ENCODE data around the gene OR7C1. TPM values are rescaled to one million over a fixed set of nuclear protein-coding genes. Genes with fewer than 3 reads are reported as not detected.
"Not testable (repeated sequence)": the region's sequence is repeated elsewhere in the genome, so short reads cannot be mapped to it uniquely, and the experiment has no call there.

Gene OR7C1
- polyA plus RNA-seq, 1 donor from 2014 or later: not detected

DNA sequence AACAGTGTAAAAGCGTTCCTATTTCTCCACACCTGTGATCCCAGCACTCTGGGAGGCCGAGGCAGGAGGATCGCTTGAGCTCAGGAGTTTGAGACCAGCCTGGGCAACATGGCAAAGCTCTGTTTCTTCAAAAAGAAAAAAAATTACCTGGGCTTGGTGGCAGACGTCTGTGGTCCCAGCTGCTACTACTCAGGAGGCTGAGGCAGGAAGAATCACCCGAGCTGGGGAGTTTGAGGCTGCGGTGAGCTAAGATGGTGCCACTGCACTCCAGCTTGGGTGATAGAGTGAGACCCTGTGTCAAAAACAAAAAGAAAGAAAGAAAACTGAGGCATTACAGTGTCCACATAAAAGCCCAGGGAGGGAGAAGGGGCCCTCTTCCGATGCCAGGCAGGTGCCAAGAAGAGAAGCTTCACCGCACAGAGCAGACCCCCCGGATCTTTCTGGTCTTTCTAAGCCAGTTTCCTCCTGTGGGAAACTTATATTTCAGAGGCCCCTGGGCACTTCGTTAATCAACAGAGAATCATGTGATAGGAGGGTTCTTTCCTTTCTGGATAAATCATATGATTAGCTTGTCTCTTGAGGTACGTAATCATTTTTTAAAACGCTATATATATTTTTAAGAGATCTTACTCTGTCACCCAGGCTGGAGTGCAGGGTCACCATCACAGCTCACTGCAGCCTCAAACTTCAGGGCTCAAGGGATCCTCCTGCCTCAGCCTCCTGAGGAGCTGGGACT is 56.7 kb downstream of the OR7C1 start, which contains the start of gene ADGRE2:
Gene ADGRE2 (minus strand): TSS at position 451 of the 736 bp plus-strand sequence. CDS start 1,804 bp downstream, outside the sequence.
- H3K36me3 Mint-ChIP-seq, H3K4me1 Mint-ChIP-seq, H3K27ac Mint-ChIP-seq, H3K9me3 Mint-ChIP-seq: not testable (repeated sequence)
- Mint-ChIP-seq H3K27me3 (peaks cover 29% of the 10 kb centered on the region), H3K4me3 (peak within 1 kb of the TSS in 1 of 4 donors; percentile 59)

DNA sequence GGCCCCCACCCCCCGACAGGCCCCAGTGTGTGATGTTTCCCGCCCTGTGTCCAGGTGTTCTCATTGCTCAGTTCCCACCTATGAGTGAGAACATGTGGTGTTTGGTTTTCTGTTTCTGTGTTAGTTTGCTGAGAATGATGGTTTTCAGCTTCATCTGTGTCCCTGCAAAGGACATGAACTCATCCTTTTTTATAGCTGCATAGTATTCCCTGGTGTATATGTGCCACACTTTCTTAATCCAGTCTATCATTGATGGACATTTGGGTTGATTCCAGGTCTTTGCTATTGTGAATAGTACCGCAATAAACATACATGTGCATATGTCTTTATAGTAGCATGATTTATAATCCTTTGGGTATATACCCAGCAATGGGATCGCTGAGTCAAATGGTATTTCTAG is 57.3 kb downstream of the OR7C1 start:
- not testable (repeated sequence) for H3K4me1 Mint-ChIP-seq, H3K9me3 Mint-ChIP-seq, H3K36me3 Mint-ChIP-seq, H3K27ac Mint-ChIP-seq
- Mint-ChIP-seq H3K4me3 (peak overlapping the region in 1 of 4 donors; percentile 59), H3K27me3 (peaks cover 27% of the 10 kb centered on the region)

- Mint-ChIP-seq H3K4me1 (peaks cover 0 to 9% (median 5%) of the 10 kb centered on the region in 3 donors), H3K36me3 (no peaks in the 10 kb centered on the region), H3K27me3 (peaks cover 30% of the 10 kb centered on the region), H3K27ac (peak overlapping the region in 1 of 3 donors; percentile 80), H3K4me3 (peak overlapping the region in 3 of 4 donors; percentile 25 to 85 (median 82)), H3K9me3 (peaks cover 0 to 3% (median 0%) of the 10 kb centered on the region in 3 donors)
These were observed 59.0 kb downstream of the OR7C1 start for GRCh38 chr19:14775869-14776586.

- H3K27ac Mint-ChIP-seq, H3K9me3 Mint-ChIP-seq, H3K36me3 Mint-ChIP-seq: not testable (repeated sequence)
- Mint-ChIP-seq H3K4me3 (peak overlapping the region in 1 of 4 donors; percentile 65), H3K4me1 (peaks cover 0 to 11% (median 5%) of the 10 kb centered on the region in 3 donors), H3K27me3 (peaks cover 31% of the 10 kb centered on the region)
These were observed 59.7 kb downstream of the OR7C1 start for GRCh38 chr19:14775326-14775725.

- peaks cover 31% of the 10 kb centered on the region for H3K27me3 Mint-ChIP-seq
These were observed 60.6 kb downstream of the OR7C1 start for GRCh38 chr19:14774373-14774772.

GRCh38 chr19:14773722-14774121 is 61.3 kb downstream of the OR7C1 start:
- not testable (repeated sequence) for H3K9me3 Mint-ChIP-seq, H3K36me3 Mint-ChIP-seq, H3K27ac Mint-ChIP-seq
- Mint-ChIP-seq H3K27me3 (peaks cover 31% of the 10 kb centered on the region), H3K4me1 (peaks cover 0 to 11% (median 5%) of the 10 kb centered on the region in 3 donors), H3K4me3 (peak overlapping the region in 1 of 4 donors; percentile 61)

More at GRCh38 chr19:14774373-14774772, 60.6 kb downstream of the OR7C1 start:
- Mint-ChIP-seq H3K27ac (no peak overlapping the region), H3K9me3 (peaks cover 0 to 3% (median 0%) of the 10 kb centered on the region in 3 donors), H3K4me3 (peak overlapping the region in 1 of 4 donors; percentile 17), H3K4me1 (peaks cover 0 to 11% (median 5%) of the 10 kb centered on the region in 3 donors), H3K36me3 (no peaks in the 10 kb centered on the region)

DNA sequence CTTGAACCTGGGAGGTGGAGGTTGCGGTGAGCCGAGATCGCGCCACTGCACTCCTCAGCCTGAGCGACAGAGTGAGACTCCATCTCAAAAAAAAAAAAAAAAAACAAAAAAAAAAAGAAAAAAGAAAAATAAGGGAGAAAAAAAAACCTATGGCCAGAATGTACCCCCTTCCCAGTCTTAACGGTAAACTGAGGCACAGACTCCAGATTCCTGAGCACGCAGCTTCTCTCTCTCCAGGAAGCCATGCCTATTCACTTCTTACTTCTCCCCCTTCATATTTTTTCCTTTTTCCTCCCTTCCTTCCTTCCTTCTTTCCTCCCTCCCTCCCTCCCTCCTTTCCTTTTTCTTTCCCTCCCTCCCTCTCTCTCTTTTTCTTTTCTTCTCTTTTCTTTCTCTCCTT is 62.0 kb downstream of the OR7C1 start:
- no peaks in the 10 kb centered on the region for H3K36me3 Mint-ChIP-seq
- peaks cover 29% of the 10 kb centered on the region for H3K27me3 Mint-ChIP-seq
- no peak overlapping the region for H3K4me3 Mint-ChIP-seq
- H3K9me3 Mint-ChIP-seq: peaks cover 0 to 3% (median 0%) of the 10 kb centered on the region in 3 donors
- no peak overlapping the region for H3K27ac Mint-ChIP-seq
- H3K4me1 Mint-ChIP-seq: peaks cover 0 to 11% (median 5%) of the 10 kb centered on the region in 3 donors

DNA sequence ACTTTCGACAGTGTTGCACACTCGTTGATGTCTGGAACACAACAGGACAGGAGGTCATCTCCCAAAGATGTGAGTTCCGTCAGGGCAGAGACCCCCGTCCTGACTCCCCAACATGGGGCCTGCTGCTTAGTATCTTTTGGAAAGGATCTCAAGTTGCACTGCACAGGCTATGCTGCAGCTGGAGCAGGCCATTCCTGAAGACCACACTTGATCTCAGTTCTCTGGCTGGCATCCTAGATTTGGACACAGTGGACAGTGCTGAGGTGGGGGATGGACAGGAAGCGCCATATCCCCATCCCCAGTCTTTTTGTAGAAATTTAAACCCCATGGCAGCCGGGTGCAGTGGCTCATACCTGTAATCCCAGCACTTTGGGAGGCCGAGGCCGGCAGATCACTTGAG is 62.5 kb downstream of the OR7C1 start:
- H3K4me1 Mint-ChIP-seq: peaks cover 0 to 11% (median 5%) of the 10 kb centered on the region in 3 donors
- no peak overlapping the region for H3K4me3 Mint-ChIP-seq
- no peaks in the 10 kb centered on the region for H3K36me3 Mint-ChIP-seq
- H3K27me3 Mint-ChIP-seq: peaks cover 25% of the 10 kb centered on the region
- no peak overlapping the region for H3K27ac Mint-ChIP-seq
- no peaks in the 10 kb centered on the region for H3K9me3 Mint-ChIP-seq

- H3K4me1 Mint-ChIP-seq: peaks cover 0 to 9% (median 5%) of the 10 kb centered on the region in 3 donors
- H3K4me3 Mint-ChIP-seq: no peak overlapping the region
- H3K9me3 Mint-ChIP-seq: no peaks in the 10 kb centered on the region
- H3K27me3 Mint-ChIP-seq: peaks cover 24% of the 10 kb centered on the region
- H3K36me3 Mint-ChIP-seq: no peaks in the 10 kb centered on the region
- no peak overlapping the region for H3K27ac Mint-ChIP-seq
These were observed 63.8 kb downstream of the OR7C1 start for GRCh38 chr19:14770944-14771839.

DNA sequence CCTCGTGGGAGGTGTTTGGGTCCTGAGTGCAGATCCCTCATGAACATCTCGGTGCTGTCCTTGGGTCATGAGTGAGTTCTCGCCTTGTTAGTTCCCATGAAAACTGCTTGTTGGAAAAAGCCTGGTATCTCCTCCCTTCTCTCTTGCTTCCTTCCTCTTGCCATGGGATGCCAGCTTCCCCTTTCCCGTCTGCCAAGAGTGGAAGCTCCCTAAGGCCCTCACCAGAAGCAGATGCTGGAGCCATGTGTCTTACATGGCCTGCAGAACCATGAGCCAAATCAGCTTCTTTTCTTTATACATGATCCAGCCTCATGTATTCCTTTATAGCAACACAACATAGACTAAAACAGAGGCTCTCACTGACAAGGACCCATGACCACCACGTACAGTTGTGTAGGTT is 64.8 kb downstream of the OR7C1 start:
- H3K27me3 Mint-ChIP-seq: peaks cover 20% of the 10 kb centered on the region
- no peak overlapping the region for H3K27ac Mint-ChIP-seq
- peaks cover 0 to 4% (median 2%) of the 10 kb centered on the region in 3 donors for H3K4me1 Mint-ChIP-seq
- H3K36me3 Mint-ChIP-seq: no peaks in the 10 kb centered on the region
- peak overlapping the region in 1 of 4 donors; percentile 15 for H3K4me3 Mint-ChIP-seq
- no peaks in the 10 kb centered on the region for H3K9me3 Mint-ChIP-seq

DNA sequence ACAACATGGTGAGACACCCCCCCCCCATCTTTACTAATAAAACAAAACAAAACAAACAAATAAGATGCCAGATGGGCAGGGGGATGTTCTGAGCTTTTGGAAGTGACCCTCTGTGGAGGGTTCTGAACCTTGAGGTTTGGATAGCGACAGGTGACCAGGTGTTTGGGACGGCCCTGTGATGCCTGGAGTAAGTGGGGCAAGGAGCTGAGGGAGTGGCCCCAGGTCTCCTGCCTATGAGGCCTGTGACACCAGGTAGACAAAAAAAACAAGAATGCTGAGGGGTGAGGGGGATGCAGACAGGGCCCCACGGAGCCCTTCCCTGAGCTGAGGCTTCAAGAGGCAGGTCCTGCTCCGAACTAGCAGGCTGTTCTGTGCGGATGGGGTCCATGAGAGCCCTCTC is 65.8 kb downstream of the OR7C1 start:
- H3K27me3 Mint-ChIP-seq: peaks cover 19% of the 10 kb centered on the region
- H3K4me3 Mint-ChIP-seq: no peak overlapping the region
- peaks cover 0 to 4% (median 2%) of the 10 kb centered on the region in 3 donors for H3K4me1 Mint-ChIP-seq
- H3K27ac Mint-ChIP-seq: peak overlapping the region in 1 of 3 donors; percentile 39
- no peaks in the 10 kb centered on the region for H3K36me3 Mint-ChIP-seq
- no peaks in the 10 kb centered on the region for H3K9me3 Mint-ChIP-seq

DNA sequence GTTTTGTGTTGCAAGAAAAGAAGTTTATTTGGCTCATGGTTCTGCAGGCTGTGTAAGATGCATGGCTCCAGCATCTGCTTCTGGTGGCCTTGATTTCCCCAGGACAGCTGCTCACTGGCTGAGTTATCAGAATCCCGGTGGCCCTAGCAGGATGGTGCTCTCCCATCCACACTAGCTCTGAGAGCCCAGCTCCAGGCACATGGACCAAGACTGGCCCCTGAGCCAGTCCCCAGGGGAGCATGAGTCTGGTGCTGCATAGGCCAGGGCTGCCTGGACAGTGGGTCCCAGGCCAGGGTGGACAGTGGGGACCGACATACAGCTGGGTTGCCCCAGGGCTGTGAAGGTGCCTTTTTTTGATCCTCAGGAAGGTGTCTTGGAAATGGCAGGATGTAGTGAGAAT is 67.0 kb downstream of the OR7C1 start:
- H3K4me1 Mint-ChIP-seq: peaks cover 0 to 4% (median 2%) of the 10 kb centered on the region in 3 donors
- peaks cover 13% of the 10 kb centered on the region for H3K27me3 Mint-ChIP-seq

DNA sequence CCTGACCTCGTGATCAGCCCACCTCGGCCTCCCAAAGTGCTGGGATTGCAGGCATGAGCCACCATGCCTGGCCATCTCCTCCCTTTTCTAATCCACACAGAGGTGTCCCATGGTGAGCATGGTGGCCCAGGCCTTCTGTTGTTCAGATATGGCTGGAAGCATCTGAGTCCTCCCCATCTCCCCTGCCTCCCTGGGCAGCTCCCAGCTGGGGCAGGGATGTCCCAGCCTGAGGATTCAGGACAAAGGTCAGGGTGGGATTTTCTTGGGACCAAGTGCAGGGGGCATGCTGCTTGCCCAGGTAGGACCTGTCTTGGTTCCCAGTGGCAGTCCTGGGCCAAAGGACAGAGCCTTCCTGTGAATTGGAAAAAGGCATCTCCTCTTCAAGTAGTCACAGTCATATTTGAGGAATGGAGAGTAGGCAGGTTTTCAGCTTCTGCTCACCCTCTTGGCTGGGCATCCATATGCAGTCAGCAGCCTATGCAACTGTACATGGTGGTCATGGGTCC is 67.5 kb downstream of the OR7C1 start:
- no peak overlapping the region for H3K27ac Mint-ChIP-seq
- H3K4me3 Mint-ChIP-seq: no peak overlapping the region
- no peaks in the 10 kb centered on the region for H3K9me3 Mint-ChIP-seq
- no peaks in the 10 kb centered on the region for H3K36me3 Mint-ChIP-seq
- peaks cover 13% of the 10 kb centered on the region for H3K27me3 Mint-ChIP-seq
- peaks cover 0 to 4% (median 2%) of the 10 kb centered on the region in 3 donors for H3K4me1 Mint-ChIP-seq

More for the DNA sequence above, 67.0 kb downstream of the OR7C1 start:
- peak overlapping the region in 1 of 4 donors; percentile 28 for H3K4me3 Mint-ChIP-seq
- H3K27ac Mint-ChIP-seq: no peak overlapping the region
- H3K9me3 Mint-ChIP-seq: no peaks in the 10 kb centered on the region
- no peaks in the 10 kb centered on the region for H3K36me3 Mint-ChIP-seq

DNA sequence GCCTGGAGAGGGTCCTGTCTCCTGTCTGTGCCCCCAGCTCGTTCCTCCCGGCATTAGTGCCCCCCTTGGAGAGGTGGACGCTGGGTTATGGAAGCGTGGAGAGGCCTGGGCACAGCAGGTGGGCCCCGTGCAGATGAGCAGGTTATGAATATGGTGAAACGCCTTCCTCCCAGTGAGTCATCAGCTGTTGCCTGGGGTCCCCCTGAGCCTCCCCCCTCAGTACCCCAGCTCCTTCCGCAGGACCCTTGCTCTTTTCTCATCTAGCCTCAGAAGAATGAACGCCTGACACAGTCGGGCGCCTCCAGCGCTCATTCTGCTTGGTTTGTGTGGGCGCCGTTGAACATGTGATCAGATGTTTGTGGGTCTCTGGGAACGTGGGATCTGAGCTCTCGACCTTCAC is 69.1 kb downstream of the OR7C1 start:
- not testable (repeated sequence) for H3K27me3 Mint-ChIP-seq, H3K9me3 Mint-ChIP-seq, H3K4me3 Mint-ChIP-seq

More for the DNA sequence above, 69.1 kb downstream of the OR7C1 start:
- not testable (repeated sequence) for H3K4me1 Mint-ChIP-seq, H3K27ac Mint-ChIP-seq, H3K36me3 Mint-ChIP-seq

All from IgD-negative memory B cell (primary cell).